HepG2 (cell line): Measurements from ENCODE around the gene L3MBTL4. TPM values are rescaled to one million over a fixed set of nuclear protein-coding genes. Genes with fewer than 3 reads are reported as not detected.

Experiments
- ATAC-seq: fragments of 200-7000 bp; cut with Tn5 transposase; 3 replicates; pipeline ENCODE4 v1.9.1; 2020; ENCODE audit warnings: mild to moderate bottlenecking, moderate library complexity
- BruUV-seq: library from RNA; stranded (reverse); fragments of 400-500 nt; replicated peaks from 2 replicates; lab custom pipeline; 2021; lab: Mats Ljungman, UMichigan
- CTCF ChIA-PET: fragments of 300-600 bp; formaldehyde crosslinking; extraction: SDS; loops from one replicate; lab custom pipeline; 2021; ENCODE audit warnings: low total read pairs, inconsistent platforms, low intra/inter-chr PET ratio; lab: Yijun Ruan, JAX
- POLR2A ChIA-PET: fragments of 350-600 bp; sonication (Branson Sonifier 250); formaldehyde crosslinking; loops from one replicate; lab custom pipeline; 2020; ENCODE audit warnings: antibody characterized with exemption, inconsistent platforms; lab: Yijun Ruan, JAX
- DNase-seq: peaks from one replicate; pipeline ENCODE4 v3.0.0-alpha.2; 2015; ENCODE audit warnings: low spot score
- FAIRE-seq: peaks from 3 replicates; lab custom pipeline; 2011; peaks lifted over from hg19 to GRCh38; lab: Jason Lieb, UNC
- H2AFZ ChIP-seq: one replicate; pipeline ENCODE4 v1.6.1; 2011; ENCODE audit warnings: low read length, inconsistent platforms
- H3K27ac ChIP-seq: fragments of 300-600 bp; 3 replicates; pipeline ENCODE4 v1.8.0; 2011; ENCODE audit warnings: mixed run types, mild to moderate bottlenecking, mixed read lengths, low read length, inconsistent platforms; ENCODE audit not compliant: insufficient read depth; ENCODE audit errors: extremely low read length
- H3K27me3 ChIP-seq, 2 experiments: fragments of 200-600 bp in 1 of 2; 2 replicates in 1 of 2; 3 replicates in 1 of 2; pipeline versions ENCODE4 v1.6.0 to v1.8.0; 2011; ENCODE audit warnings: low read length in 2 of 2, mild to moderate bottlenecking in 2 of 2, moderate library complexity in 2 of 2, inconsistent platforms in 1 of 2; ENCODE audit not compliant: insufficient read depth in 2 of 2, control insufficient read depth in 1 of 2
- H3K36me3 ChIP-seq, 2 experiments: fragments of 200-600 bp in 1 of 2; replicated peaks in 1 of 2; 2 replicates in 1 of 2; 3 replicates in 1 of 2; pipeline versions ENCODE4 v1.5.1 to v1.8.0; 2011; ENCODE audit warnings: low read length in 2 of 2, inconsistent platforms in 1 of 2; ENCODE audit not compliant: insufficient read depth in 2 of 2, control insufficient read depth in 1 of 2
- H3K4me1 ChIP-seq: 2 replicates; pipeline ENCODE4 v1.5.1; 2012; ENCODE audit warnings: low read length, inconsistent platforms; ENCODE audit not compliant: insufficient read depth
- H3K4me2 ChIP-seq: 2 replicates; pipeline ENCODE4 v1.6.0; 2011; ENCODE audit warnings: low read depth, low read length, inconsistent platforms
- H3K4me3 ChIP-seq, 3 experiments: fragments of 200-600 bp in 1 of 3; sonication (generic), shearing (Covaris generic) in 1 of 3; replicated peaks in 1 of 3; 2 replicates each; pipeline ENCODE4 v1.5.1; 2011 to 2016; ENCODE audit warnings: low read length in 3 of 3, inconsistent platforms in 2 of 3, low read depth in 2 of 3, mild to moderate bottlenecking in 2 of 3, control low read depth in 1 of 3, mixed read lengths in 1 of 3; ENCODE audit not compliant: insufficient read depth in 1 of 3
- H3K79me2 ChIP-seq: one replicate; pipeline ENCODE4 v1.6.1; 2011; ENCODE audit warnings: low read length, inconsistent platforms; ENCODE audit not compliant: insufficient read depth
- H3K9ac ChIP-seq: 2 replicates; pipeline ENCODE4 v1.6.0; 2011; ENCODE audit warnings: mild to moderate bottlenecking, low read depth, low read length, inconsistent platforms; ENCODE audit not compliant: insufficient read depth
- H3K9me3 ChIP-seq: 2 replicates; pipeline ENCODE4 v1.5.1; 2012; ENCODE audit warnings: mild to moderate bottlenecking, low read length
- H4K20me1 ChIP-seq: 2 replicates; pipeline ENCODE4 v1.6.0; 2011; ENCODE audit warnings: inconsistent platforms, mild to moderate bottlenecking, low read length, moderate library complexity; ENCODE audit not compliant: insufficient read depth
- ETV5 ChIP-seq: IDR thresholded peaks from 2 replicates; pipeline ENCODE4 v1.6.1; 2018; ENCODE audit warnings: missing biosample characterization, missing genetic modification reagents, inconsistent platforms, borderline replicate concordance
- FLYWCH1 ChIP-seq: sonication (generic); formaldehyde crosslinking; IDR thresholded peaks from 2 replicates; pipeline ENCODE4 v1.8.1; 2023; ENCODE audit warnings: mild to moderate bottlenecking, missing genetic modification reagents
- FOXJ3 ChIP-seq: sonication (generic); formaldehyde crosslinking; IDR thresholded peaks from 2 replicates; pipeline ENCODE4 v1.4.0; 2020; ENCODE audit warnings: missing genetic modification reagents, mild to moderate bottlenecking, borderline replicate concordance
- IRF1 ChIP-seq: sonication (generic); formaldehyde crosslinking; IDR thresholded peaks from 2 replicates; pipeline ENCODE4 v1.4.0; 2020; ENCODE audit warnings: low read depth, mild to moderate bottlenecking, missing genetic modification reagents
- KDM5B ChIP-seq: sonication (generic); formaldehyde crosslinking; IDR thresholded peaks from 2 replicates; pipeline ENCODE4 v1.4.0; 2020; ENCODE audit warnings: missing genetic modification reagents, mild to moderate bottlenecking, borderline replicate concordance
- SIN3B ChIP-seq: fragments of 150-350 bp; IDR thresholded peaks from 2 replicates; pipeline ENCODE4 v1.6.1; 2014; ENCODE audit warnings: low read length
- TBP ChIP-seq: sonication (generic); formaldehyde crosslinking; IDR thresholded peaks from 2 replicates; pipeline ENCODE4 v1.5.0; 2020; ENCODE audit warnings: missing genetic modification reagents
- ZBTB21 ChIP-seq: sonication (generic); formaldehyde crosslinking; IDR thresholded peaks from 2 replicates; pipeline ENCODE4 v1.4.0; 2020; ENCODE audit warnings: missing genetic modification reagents
- ZBTB49 ChIP-seq: sonication (generic); formaldehyde crosslinking; IDR thresholded peaks from 2 replicates; pipeline ENCODE4 v1.4.0; 2020; ENCODE audit warnings: missing genetic modification reagents, borderline replicate concordance
- ZNF207 ChIP-seq: fragments of 450-650 bp; IDR thresholded peaks from 2 replicates; pipeline ENCODE4 v1.6.1; 2016; ENCODE audit warnings: antibody characterized with exemption, borderline replicate concordance
- ZNF782 ChIP-seq: sonication (generic); formaldehyde crosslinking; IDR thresholded peaks from 2 replicates; pipeline ENCODE4 v1.4.0; 2020; ENCODE audit warnings: missing genetic modification reagents, mild to moderate bottlenecking, borderline replicate concordance
- ZNF792 ChIP-seq: IDR thresholded peaks from 2 replicates; pipeline ENCODE4 v1.6.1; 2016
- ZSCAN25 ChIP-seq: sonication (generic); formaldehyde crosslinking; IDR thresholded peaks from 2 replicates; pipeline ENCODE4 v1.8.0; 2022; ENCODE audit warnings: mild to moderate bottlenecking, missing genetic modification reagents
- WGBS: methylation state at CpG from one replicate; pipeline ENCODE4 v1.1.6; 2017; ENCODE audit warnings: low lambda C conversion rate; 5-methylcytosine and 5-hydroxymethylcytosine counted together
- in situ Hi-C: cut with HindIII; loops from 2 replicates; pipeline ENCODE4 v1.10.0; 2017; ENCODE audit warnings: low pct_unique_long_range_greater_than_20kb; ENCODE audit not compliant: extremely low pct_ligation_motif_present
- intact Hi-C: fragments of 100-400 bp; cut with micrococcal nuclease; formaldehyde crosslinking; loops from one replicate; pipeline ENCODE4 v1.10.0; 2022; ENCODE audit not compliant: unreplicated experiment
- polyA plus RNA-seq, 8 experiments: library from polyadenylated mRNA; depleted of rRNA in 3 of 8; stranded (reverse) in 7 of 8; unstranded in 1 of 8; fragments of >200 nt; fragmentation: Illumina TruSeq in 4 of 8; extraction: Trizol in 4 of 8; gene quantifications; 2 replicates each; pipeline versions ENCODE4 v1.2.1 to v1.2.3, GENCODE V29; 2011 to 2016; ENCODE audit warnings: low read depth in 4 of 8, missing spikeins in 1 of 8, mixed read lengths in 1 of 8; ENCODE audit not compliant: insufficient read depth in 1 of 8
- total RNA-seq, 5 experiments: library from RNA; depleted of rRNA; stranded (reverse); fragments of >200 nt; fragmentation: Illumina TruSeq; extraction: Trizol; gene quantifications; 2 replicates each; pipeline ENCODE4 v1.2.3, GENCODE V29; 2016; ENCODE audit warnings: low read depth in 1 of 5

L3MBTL4 gene
- total and polyA plus RNA-seq, 2 of the 13 experiments (the other 11 are each of a cell fraction or from before 2014, with no cell fraction given) = 10.8 to 13.3 TPM

GRCh38 chr18:6242004-6242403 is 172.7 kb downstream of the L3MBTL4 start:
- no peaks in the 10 kb centered on the region for H3K9me3 ChIP-seq
- FAIRE-seq (no peak), DNase-seq (no peak), ATAC-seq (no peak)
- no peaks in the 10 kb centered on the region for H4K20me1 ChIP-seq
- no peak overlapping the region for H3K4me3 ChIP-seq
- no peak overlapping the region for H2AFZ ChIP-seq
- no peak overlapping the region for H3K27ac ChIP-seq
- H3K27me3 ChIP-seq = no peaks in the 10 kb centered on the region
- H3K4me2 ChIP-seq = no peak overlapping the region
- intact Hi-C loops = no loop called here
- ChIA-PET CTCF (no interaction called here), POLR2A (no interaction called here)
- H3K79me2 ChIP-seq = no peaks in the 10 kb centered on the region
- no TSS peak for BruUV-seq
- in situ Hi-C loops = no loop called here
- no peaks in the 10 kb centered on the region for H3K4me1 ChIP-seq
- peaks cover 0 to 20% of the 10 kb centered on the region in 2 experiments for H3K36me3 ChIP-seq
- TF ChIP-seq ZNF792 (CRISPR knock-in tag) (no peak), FOXJ3 (CRISPR knock-in tag) (no peak), SIN3B (no peak), ZNF207 (no peak), ZBTB49 (CRISPR knock-in tag) (no peak), IRF1 (CRISPR knock-in tag) (no peak), ETV5 (CRISPR knock-in tag) (no peak), TBP (CRISPR knock-in tag) (no peak), ZNF782 (no peak), ZBTB21 (CRISPR knock-in tag) (no peak), KDM5B (CRISPR knock-in tag) (no peak), ZSCAN25 (CRISPR knock-in tag) (no peak), FLYWCH1 (CRISPR knock-in tag) (no peak)
- H3K9ac ChIP-seq = no peak overlapping the region
- 95% methylated on average over 11 of the region's 11 CpGs for WGBS
